ENCODE measurements around the gene FEM1A. TPM values are rescaled to one million over a fixed set of nuclear protein-coding genes. Genes with fewer than 3 reads are reported as not detected.
"Not testable (repeated sequence)": the region's sequence is repeated elsewhere in the genome, so short reads cannot be mapped to it uniquely, and the experiment has no call there.

FEM1A gene
- total RNA-seq, 2 donors from 2014 or later: 30.5 to 51.3 TPM

DNA sequence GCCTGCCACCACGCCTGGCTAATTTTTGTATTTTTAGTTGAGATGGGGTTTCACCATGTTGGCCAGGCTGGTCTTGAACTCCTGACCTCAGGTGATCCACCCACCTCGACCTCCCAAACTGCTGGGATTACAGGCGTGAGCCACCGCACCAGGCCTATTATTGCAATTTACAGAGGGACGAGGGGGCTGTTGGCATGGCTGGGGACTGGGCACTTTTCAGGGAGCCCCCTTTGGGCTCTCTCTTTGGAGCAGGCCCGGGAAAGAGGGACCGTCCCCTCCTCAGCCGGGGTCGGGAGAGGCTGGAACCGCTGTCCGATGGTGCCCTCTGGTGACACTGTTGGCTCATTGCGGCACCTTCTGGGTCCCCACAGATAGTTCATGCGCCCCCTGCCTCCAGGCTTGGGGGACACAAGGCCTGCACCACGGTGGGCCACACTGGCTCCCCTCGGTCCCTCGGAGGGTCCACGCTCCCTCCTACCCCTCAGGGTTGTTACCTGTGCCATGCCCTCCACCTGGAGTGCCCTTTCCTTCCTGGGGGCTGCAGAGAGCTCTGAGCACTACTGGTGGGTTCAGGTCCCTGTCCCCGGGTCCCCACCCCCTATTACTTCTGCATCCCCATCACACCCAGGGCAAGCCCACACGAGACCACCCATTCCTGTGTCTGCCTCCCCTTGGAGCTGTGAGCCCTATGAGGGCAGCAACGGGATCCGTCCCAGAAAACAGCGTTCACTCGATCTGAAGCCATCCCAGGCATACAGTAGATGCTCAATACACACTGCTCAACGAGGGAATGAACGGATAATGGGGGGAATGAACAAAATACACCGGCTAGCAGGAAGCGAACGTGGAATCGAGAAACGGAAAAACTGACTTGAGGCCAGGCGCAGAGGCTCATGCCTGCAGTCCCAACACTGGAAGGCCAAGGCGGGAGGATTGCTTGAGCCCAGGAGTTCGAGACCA is 12.5 kb downstream of the FEM1A start:
- Histone ChIP-seq H3K27ac (no peak overlapping the region), H3K4me1 (peaks cover 0 to 28% of the 10 kb centered on the region in 2 donors), H3K4me3 (no peak overlapping the region), H3K36me3 (no peaks in the 10 kb centered on the region), H3K27me3 (no peaks in the 10 kb centered on the region), H3K9me3 (no peaks in the 10 kb centered on the region)
- TF ChIP-seq, protein P1, sequence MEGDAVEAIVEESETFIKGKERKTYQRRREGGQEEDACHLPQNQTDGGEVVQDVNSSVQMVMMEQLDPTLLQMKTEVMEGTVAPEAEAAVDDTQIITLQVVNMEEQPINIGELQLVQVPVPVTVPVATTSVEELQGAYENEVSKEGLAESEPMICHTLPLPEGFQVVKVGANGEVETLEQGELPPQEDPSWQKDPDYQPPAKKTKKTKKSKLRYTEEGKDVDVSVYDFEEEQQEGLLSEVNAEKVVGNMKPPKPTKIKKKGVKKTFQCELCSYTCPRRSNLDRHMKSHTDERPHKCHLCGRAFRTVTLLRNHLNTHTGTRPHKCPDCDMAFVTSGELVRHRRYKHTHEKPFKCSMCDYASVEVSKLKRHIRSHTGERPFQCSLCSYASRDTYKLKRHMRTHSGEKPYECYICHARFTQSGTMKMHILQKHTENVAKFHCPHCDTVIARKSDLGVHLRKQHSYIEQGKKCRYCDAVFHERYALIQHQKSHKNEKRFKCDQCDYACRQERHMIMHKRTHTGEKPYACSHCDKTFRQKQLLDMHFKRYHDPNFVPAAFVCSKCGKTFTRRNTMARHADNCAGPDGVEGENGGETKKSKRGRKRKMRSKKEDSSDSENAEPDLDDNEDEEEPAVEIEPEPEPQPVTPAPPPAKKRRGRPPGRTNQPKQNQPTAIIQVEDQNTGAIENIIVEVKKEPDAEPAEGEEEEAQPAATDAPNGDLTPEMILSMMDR (IDR thresholded peaks at IDR 0.05): peak; percentile 73 to 88
- no peak for DNase-seq (ENCODE audit: low spot score)

DNA sequence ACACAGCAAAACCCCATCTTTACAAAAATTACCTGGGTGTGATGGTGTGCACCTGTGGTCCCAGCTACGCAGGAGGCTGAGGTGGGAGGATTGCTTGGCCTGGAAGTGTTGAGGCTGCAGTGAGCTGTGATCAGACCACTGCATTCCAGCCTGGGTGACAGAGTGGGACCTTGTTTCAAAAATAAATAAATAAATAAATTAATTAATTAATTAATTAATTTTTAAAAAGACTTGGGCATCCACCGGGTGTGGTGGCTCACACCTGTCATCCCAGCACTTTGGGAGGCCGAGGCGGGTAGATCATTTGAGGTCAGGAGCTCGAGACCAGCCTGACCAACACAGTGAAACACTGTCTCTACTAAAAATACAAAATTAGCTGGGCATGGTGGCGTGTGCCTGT is 13.6 kb downstream of the FEM1A start:
- H3K4me1 ChIP-seq: peaks cover 0 to 27% of the 10 kb centered on the region in 2 donors
- not testable (repeated sequence) for H3K9me3 ChIP-seq; DNase-seq (ENCODE audit: low spot score)

DNA sequence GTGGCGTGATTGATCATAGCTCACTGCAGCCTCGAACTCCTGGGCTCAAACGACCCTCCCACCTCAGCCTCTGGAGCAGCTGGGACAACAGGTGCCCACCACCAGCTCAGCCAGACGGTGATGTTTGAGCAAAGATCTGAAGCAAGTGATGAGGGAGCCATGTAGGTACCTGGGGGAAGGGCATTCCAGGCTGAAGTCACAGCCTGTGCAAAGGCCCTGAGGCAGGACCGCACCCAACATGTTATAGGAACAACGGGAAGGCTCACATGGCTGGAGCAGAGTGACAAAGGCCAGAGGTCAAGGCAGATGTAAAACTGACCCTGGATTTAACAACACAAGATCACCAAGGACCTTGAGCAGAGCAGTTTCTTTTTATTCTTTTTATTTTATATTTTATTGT is 14.8 kb downstream of the FEM1A start:
- H3K9me3 ChIP-seq: no peaks in the 10 kb centered on the region

More for the DNA sequence above, 13.6 kb downstream of the FEM1A start:
- H3K27me3 ChIP-seq, H3K27ac ChIP-seq, H3K36me3 ChIP-seq, H3K4me3 ChIP-seq: not testable (repeated sequence)

DNA sequence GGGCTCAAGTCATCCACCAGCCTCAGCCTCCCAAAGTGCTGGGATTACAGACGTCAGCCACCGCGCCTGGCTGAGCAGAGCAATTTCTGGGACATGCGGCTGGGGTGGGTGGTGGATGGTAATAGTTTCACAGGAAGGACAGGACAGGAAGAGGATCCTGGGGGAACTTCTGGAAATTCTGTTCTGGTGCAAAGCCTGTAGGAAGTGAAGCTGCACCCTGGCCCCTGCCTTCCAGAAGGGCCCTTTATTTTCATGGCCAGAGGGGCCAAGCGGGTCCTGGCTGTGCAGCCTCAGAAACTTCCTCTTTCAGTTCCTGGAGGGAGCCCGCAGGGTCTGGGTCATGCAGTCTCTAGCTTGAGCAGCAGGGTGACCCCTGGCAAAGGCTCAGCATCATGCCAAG is 15.7 kb downstream of the FEM1A start:
- no peak overlapping the region for H3K4me3 ChIP-seq
- TF ChIP-seq, protein P1 (IDR thresholded peaks at IDR 0.05): no peak
- no peaks in the 10 kb centered on the region for H3K36me3 ChIP-seq
- peaks cover 0 to 16% of the 10 kb centered on the region in 2 donors for H3K4me1 ChIP-seq
- no peak for DNase-seq (ENCODE audit: low spot score)
- H3K27me3 ChIP-seq: no peaks in the 10 kb centered on the region
- H3K27ac ChIP-seq: no peak overlapping the region
- H3K9me3 ChIP-seq: no peaks in the 10 kb centered on the region

More for the DNA sequence above, 14.8 kb downstream of the FEM1A start:
- no peak overlapping the region for H3K4me3 ChIP-seq
- H3K4me1 ChIP-seq: peaks cover 0 to 18% of the 10 kb centered on the region in 2 donors
- TF ChIP-seq, protein P1 (IDR thresholded peaks at IDR 0.05): no peak
- DNase-seq (ENCODE audit: low spot score): no peak
- no peaks in the 10 kb centered on the region for H3K36me3 ChIP-seq
- H3K27ac ChIP-seq: no peak overlapping the region
- no peaks in the 10 kb centered on the region for H3K27me3 ChIP-seq

DNA sequence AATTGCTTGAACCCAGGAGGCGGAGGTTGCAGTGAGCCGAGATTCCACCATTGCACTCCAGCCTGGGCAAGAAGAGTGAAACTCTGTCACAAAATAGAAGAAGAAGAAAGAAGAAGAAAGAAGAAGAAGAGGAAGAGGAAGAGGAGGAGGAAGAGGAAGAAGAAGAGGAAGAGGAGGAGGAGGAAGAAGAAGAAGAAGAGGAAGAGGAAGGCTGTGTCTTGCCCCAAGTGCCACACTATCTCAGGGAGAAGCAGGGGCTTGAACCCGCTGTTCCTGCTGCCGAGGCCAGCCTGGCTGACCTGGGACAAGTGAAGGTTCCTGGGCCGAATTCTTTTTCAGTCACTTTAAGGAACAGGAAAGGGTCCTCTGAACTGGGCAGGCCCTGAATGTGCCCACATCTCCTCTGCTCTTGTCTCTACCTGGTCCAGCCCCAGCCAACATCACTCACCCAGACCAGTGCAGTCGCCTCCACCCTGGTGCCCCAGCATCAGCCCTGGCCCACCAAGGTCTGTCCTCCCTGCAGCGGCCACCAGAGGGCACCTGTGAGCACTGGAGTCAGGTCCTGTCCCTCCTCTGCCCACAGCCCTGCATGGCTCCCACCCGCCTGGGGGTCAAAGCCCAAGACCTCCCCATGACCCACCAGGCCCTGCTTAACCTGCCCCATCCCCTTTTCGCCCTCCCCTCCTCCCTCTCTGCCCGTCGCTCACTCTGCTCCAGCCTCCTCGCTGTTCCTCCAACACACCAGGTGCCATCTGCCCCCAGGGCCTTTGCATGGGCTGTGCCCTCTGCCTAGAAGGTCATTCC is 20.0 kb downstream of the FEM1A start:
- Histone ChIP-seq H3K9me3 (no peaks in the 10 kb centered on the region), H3K27me3 (no peaks in the 10 kb centered on the region), H3K27ac (no peak overlapping the region), H3K36me3 (peaks cover 4% of the 10 kb centered on the region), H3K4me3 (no peak overlapping the region), H3K4me1 (peaks cover 0 to 23% of the 10 kb centered on the region in 2 donors)
- TF ChIP-seq, protein P1 (IDR thresholded peaks at IDR 0.05): peak; percentile 83 to 92
- DNase-seq (ENCODE audit: low spot score): peak; percentile 82
